Kidney glomerular epithelial cell (primary cell): ENCODE results near the gene HS3ST2.

ENCODE experiments used
- DNase-seq: peaks from one replicate; lab custom pipeline; 2025; lab: John Stamatoyannopoulos, UW

HS3ST2 gene

DNA sequence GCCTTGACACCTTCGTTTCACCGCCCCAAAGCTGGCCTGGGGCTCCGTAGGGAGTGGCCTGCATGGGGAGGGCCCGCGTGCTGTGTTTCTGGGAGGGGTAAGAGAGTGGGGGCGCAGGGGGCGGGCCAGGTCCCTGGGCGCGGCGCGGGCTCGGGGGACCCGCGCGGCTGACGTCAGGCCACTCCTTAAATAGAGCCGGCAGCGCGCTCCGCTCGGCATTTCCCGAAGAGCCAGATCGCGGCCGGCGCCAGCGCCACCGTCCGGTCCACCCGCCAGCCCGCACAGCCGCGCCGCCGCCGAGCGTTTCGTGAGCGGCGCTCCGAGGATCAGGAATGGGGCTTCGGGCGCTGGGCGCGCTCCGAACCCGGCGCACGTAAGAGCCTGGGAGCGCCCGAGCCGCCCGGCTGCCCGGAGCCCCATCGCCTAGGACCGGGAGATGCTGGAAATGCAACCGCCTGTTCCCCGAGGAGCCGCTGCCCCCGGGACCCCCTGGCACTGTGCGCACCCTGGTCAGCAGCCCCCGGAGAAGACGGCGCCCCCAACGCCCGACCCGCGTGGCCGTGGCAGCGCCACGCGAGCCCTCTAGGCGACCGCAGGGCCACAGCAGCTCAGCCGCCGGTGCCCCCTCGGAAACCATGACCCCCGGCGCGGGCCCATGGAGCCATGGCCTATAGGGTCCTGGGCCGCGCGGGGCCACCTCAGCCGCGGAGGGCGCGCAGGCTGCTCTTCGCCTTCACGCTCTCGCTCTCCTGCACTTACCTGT is at the start of gene HS3ST2:
Gene HS3ST2, plus strand, starts transcription at position 215 of the 763 bp plus-strand sequence. Its CDS starts 449 bp downstream, at position 664.
- DNase-seq: no peak

DNA sequence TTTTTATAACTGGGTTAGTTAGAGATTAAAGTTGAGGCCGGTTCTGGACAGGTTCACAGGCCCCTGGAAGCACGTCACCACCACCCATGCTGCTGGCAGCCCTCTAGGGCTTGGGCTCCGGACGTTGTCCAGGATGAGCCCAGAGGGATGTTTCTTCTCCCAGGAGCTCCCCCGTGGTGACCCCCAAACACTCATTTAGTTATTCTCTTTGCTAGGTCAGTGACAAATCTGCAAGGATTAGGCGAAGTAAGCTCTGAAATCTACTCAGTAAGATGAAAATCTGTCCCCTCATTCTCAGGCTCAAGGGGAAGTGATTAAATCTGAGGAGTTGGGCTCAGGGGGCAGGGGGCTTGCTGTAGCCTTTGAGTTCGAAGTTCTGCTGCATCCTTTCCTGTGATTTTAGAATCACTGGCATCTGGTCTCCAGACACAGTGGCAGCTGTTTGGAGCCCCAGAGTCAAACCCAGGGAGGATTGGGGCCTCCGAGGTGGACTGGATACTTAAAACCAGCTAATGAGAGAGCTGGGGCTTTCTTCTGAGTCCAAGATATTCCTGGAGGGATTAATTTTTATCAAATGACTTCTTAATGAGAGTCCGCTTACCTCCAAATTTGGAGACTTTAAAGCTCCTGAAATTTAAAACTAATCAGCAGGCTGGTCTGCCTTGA is 49.2 kb upstream of the HS3ST2 start:
- DNase-seq: no peak

DNA sequence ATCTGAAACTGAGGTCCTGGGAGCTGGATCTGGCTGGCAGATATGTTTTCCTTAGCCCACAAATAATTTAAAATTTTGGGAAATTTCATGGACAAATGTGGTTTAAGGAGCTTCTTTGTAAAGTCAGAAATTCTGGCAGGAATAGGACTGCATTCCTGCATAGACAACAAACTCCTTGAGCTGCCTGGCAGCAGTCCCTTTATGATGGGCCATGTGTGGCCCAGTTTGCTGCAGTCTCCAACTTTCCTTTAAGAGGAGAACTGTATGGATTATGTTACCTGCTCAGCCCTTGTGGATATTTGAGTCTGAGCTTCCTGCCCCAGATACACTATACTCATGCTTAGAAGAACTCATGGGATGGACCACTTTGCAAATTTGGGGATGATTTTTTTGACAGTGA is 48.5 kb upstream of the HS3ST2 start:
- no peak for DNase-seq

DNA sequence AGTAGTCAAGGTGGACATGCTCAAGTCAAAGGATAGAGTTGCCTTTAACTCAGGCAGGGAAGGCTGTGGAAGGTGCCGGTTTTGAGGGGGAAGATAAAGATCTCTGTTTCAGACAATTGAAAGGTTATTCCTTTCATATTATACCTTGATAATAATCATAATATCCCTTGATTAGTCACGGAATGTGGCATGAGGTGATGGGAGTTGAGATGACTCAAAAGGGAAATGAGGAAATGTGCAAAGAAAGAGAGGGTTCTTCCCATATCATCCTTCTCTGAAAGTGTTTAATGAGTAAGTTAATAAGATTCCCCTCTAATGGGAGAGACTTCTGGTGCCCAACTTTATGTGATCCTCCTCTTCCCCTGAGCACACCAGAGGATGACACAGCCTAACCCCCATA is 43.1 kb upstream of the HS3ST2 start:
- DNase-seq: no peak

DNA sequence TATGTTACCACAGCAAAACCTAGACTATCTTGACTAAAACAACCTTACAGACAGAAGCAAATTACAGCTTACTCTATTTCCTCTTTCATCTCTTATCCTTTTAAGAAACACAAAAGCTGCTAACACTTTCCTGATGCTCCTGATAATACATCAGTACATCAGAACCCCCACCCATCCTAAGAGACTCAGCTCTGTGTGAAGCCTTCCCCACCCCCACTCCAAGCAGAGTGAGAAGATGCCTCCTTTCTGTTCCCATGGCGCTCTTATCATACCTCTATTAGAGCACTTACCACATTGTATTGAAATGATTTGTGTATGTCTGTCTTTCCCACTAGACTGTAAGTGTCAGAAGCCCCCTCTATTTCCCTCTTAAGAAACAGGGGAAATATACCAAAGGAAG is 42.4 kb upstream of the HS3ST2 start:
- DNase-seq: no peak

DNA sequence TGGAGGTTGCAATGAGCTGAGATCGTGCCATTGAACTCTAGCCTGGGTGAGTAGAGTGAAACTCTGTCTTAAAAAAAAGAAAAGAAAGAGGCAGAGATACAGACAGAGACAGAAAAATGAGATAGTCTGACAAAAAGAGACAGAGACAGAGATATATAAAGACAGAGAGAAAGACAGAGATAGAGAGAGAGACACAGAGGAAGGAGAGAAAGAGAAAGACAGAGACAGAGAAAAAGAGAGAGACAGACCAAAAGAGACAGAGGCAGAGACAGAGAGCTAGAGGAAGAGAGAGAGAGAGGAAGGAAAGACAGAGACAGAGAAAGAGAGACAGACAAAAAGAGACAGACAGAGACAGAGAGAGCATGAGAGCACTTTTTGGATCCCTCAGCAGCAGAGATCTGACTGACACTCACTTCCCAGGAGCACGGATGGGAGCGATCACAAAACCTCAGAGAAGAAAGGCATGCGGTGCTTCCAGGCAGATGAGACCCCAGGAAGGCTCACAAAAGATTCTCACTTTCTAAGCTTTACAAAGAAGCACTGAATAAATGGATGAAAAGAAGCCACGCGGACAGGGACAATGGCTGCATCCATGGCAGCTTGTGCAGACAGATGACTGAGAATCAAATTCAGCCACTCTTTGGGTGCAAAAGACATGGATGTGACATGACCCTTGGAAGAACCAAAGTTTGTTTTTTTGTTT is 38.6 kb upstream of the HS3ST2 start:
- no peak for DNase-seq

DNA sequence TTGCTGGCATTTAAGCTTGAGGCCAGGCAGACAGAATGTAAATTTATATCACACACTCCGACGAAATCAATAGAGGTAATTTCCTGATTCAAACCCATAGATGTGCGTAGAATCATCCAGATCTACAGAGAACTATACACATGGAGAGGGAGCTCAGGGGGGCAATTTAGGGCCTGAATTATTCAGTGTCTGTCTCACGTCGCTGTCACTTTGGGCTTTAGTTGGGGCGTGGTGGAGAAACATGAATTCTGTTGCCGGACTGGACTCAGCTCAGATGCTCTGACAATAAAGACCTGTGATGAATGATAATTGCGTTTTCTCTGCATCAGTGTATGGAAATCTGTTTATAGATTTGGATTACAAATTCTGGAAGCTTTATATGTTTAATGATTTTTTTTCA is 32.5 kb upstream of the HS3ST2 start:
- DNase-seq: no peak

DNA sequence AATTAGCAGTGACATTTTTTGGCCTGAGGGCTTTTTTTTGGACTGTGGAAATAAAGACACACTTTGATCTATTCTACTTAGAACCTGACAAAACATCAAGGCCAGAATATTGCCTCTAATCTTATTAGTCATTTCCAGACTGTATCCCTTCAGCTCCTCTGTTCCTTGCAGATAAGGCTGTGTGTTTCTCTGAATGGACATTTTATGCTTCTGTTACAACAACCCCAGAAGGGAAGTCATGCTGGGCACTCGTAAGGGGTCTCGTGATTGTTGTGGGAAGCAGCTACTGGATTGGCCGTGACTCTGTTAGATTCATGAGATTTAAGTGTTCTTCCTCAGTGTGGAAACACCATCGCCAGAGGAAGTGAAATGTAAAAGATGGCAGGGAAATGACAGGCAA is 31.6 kb upstream of the HS3ST2 start:
- no peak for DNase-seq

DNA sequence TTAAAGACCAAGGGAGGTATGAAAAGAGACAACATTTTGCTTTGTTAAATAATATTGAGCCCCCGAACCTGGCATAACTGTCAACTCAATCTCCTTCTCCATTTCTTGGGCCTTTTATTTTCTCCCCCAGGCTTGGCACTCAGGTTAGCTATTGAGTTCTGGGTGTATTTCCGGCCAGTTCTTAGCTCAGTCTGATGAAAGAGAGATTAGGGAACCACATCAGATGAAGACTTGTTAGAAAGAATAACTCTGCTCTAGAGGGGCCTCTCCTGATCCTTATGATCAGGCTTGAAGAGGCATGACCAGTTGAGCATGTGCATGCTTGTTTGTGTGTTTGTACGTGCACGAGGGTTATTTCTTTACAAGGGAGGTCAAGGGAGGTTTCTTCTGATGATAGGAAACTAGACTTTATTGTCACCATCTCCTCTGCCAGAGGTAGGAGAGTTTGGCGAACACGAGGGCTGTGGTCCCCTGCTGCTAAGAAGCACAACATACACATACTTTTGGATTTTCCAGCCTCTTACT is 29.2 kb upstream of the HS3ST2 start:
- no peak for DNase-seq

DNA sequence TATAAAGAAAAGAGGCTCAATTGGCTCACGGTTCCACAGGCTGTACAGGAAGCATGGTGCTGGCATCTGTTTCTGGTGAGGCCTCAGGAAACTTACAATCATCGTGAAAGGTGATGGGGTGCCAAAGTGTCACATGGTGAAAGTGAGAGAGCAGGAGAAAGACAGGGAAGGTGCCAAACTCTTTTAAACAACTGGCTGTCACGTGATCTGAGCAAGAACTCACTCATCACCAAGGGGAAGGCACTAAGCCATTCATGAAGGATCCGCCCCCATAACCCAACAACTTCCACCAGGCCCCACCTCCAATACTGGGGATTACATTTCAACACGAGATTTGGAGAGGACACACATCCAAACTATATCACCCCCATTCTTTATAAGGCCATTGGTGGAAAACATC is 28.4 kb upstream of the HS3ST2 start:
- DNase-seq: no peak

DNA sequence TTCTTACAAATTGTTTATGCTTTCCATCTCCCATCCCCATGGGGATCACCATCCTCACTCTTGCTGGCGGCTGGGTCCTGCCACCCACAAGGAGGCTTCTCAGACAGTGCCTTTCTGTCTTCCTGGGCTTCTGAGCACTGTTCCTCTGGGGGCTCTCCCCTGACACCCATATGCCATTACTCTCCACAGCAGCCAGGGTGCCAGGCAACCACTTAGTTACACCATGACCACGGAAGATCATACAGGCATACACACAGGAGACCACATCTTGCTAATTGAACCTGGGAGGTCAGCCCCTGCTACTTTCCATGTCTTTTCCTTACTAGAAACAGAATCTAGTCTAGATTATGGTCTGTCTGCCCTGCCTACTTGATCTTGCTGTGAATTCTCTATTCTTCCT is 27.7 kb upstream of the HS3ST2 start:
- DNase-seq: no peak

DNA sequence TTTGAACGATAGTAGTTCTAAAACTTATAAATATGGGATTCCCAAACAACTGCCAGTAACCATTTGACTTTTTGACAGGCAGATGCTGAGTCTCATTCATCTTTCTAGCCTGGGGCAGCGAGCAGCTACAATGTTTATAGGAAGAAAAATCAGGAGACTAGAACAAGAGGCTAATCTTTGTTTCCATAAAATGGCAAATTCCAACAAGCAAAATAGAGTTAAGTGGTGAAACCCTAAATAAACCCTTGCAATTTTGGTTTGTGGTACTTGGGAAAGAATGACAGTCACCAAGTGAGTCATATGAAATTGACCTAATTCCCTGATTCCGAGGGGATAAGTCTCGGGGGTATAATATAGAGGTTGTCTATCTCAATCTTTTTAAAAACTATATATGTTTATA is 27.3 kb upstream of the HS3ST2 start:
- no peak for DNase-seq

DNA sequence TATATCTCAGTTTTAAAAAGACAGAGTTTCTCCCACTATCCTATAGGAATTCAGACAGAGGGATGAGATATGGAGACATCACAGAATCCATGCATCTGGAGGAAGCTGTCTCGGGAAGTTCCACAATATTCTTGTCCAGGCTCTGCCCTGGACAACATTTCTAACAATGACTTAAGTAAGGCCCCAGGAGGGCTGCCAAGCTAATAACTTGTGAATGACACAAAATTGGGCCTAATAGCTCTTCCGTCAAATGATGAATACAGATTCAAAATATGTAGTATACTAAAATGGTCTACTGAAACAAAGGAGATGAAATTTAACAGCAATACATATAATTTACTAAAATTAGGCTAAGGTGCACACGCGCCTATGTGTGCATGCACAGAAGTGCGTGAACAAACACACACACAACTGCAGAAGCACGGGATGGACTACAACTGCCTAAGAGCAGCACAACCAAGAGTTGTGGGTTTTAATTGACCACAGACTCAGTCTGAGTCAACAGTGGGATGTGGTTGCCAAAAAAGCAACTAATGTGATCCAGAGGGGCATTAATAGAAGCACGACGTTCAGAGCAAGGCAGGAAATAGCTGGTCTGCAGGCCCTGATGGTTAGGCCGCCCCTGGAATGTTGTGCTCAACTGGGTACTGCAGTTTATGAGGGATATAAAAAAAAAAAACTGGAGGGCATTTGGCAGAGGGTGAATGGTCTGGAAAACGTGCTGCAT is 26.3 kb upstream of the HS3ST2 start:
- DNase-seq: no peak

DNA sequence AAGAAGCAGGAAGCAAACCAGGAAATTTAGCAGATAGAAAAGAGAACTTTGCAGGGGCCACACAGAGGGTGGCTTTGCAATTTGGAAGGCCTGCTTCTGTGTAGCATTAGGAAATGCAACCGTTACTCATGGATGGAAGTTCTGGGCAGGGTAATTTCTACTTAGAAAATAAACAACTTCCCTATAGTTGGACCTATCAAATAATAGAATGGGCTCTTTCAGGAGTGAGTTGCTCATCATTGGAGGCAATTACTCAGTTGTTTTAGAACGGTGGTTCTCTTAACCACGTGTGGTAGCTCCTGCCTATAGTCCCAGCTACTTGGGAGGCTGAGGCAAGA is 25.8 kb upstream of the HS3ST2 start:
- no peak for DNase-seq

DNA sequence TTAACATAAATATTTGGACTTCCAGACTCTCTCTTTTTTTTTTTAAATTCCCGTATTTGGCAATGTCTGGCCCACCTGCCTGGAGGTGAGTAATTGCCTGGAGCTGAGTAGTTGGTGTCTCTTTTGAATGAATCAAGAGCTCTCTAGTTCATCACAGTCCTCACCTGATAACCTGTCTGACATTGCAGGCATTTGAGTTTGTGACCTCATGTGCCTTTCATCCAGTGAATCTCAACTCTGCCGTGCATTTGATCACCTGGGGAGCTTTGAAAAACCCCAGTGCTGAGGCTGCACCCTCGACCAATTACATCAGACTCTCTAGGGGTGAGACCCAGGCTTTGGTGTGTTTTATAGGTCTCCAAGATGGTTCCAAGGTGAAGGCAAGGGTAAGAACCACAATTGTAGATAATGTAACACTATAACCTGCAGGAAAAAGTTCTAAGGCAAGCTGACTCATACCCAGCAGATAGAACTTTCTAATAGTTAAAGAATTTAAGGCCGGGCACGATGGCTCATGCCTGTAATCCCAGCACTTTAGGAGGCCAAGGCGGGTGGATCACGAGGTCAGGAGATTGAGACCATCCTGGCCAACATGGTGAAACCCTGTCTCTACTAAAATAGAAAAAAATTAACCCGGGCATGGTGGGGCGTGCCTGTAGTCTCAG is 24.5 kb upstream of the HS3ST2 start:
- DNase-seq: no peak

DNA sequence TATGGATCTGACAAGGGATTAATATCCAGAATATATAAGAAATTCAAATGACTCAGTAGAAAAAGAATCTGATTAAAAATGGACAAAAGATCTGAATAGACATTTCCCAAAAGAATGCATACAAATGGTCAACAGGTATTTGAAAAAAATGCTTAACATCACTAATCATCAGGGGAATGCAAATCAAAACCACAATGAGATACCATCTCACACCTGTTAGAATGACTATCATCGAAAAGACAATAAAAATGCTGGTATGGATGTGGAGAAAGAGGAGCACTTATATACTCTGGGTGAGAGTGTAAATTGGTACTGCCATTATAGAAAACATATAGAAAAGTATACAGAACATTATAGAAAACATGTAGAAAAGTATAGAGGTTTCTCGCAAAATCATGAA is 16.4 kb upstream of the HS3ST2 start:
- DNase-seq: no peak

DNA sequence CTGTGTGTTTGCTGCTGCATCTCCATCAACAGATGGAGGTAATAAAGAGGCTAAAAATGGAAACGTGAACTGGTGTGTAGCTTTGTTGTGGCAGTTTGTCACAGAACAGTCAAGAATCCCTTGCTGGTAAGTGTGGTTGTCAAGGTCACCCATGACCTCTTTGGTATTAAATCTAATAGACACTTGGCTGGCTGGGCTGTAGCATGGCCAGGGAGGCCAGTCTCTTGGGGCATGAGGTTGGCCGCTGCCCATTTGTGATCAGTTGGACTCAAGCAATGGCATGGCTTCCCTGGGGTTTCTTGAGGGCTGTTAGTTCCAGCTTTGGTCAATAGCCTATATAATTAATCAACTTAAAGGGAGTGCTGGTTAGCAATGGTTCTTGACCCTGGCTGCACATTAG is 14.8 kb upstream of the HS3ST2 start:
- no peak for DNase-seq

DNA sequence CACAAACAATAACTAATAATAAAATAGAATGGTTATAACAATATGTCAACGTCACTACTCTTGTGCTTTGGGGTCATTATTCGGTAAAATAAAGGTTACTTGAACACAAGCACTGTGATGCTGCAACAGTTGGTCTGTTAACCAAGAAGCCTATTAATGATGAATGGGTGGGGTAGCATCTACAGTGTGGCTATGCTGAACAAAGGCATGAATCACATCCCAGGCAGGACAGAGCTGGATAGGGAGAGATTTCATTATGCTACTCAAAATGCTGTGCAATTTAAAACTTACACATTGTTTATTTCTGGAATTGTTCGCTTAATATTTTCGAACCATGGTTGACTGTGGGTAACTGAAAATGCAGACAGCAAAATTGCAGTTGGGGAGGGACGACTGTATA is 9.1 kb upstream of the HS3ST2 start:
- no peak for DNase-seq

DNA sequence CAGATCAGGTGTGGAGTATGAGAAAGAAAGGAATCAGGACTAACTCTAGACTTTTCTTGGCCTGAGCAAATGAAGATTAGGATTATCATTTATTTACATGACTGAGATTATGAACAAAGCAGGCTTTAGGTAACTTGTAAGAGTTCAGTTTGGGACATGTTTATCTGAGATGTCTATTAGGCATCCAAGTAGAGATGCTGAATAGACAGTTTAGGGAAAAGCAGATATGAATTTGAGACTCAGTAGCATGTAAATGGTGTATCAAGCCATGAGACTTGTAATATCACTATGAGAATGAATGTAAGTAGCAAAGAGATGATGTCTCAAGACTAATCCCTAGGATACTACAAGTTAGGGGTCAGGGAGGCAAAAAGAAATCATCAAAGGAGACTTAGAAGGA is 8.6 kb upstream of the HS3ST2 start:
- DNase-seq: no peak

DNA sequence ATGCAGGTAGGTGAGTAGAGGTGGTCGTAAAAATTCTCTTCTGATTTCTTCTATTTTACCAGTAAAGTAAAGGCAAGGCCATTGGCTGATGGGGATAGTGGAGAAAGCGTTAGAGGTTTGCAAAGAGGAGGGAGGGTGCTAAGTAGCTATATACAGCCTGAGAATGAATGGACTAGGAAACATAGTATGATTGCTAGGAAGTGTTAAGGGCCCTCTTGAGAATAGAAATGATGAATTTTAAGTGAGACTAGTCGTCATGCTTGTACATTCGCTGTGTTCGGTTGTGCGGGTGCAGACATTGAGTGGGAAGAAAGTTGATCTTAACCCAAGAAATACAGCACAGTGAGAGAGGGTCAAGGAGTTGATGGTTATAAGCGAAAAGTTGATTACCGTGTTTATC is 7.2 kb upstream of the HS3ST2 start:
- no peak for DNase-seq

DNA sequence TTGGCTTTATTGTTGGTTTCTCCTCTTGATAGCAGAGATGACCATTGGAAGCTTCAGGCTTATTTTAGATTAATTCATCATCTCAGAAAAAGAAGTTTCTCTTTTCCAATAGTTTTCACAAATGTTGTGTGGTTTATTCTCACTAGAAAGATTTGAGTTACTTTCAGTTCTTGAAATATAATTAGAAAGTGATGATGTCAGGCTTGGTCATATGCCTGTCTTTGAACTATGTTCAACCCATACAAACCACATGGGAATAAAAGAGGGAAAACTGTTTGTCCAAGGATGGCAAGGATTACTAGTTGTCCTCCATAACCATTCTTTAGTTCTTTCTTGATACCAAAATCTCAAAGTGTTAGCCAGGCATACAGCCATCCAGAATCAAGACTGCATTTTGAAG is 3.7 kb upstream of the HS3ST2 start:
- DNase-seq: no peak
